CD4-positive, alpha-beta T cell (primary cell): Measurements from ENCODE around the gene TDRD1. TPM values are rescaled to one million over a fixed set of nuclear protein-coding genes. Genes with fewer than 3 reads are reported as not detected.

ENCODE experiments used
- ATAC-seq: fragments of 200-7000 bp; cut with Tn5 transposase; one replicate; pipeline ENCODE4 v1.10.0; 2022; ENCODE audit warnings: mild to moderate bottlenecking; ENCODE audit not compliant: poor library complexity
- CTCF ChIA-PET: fragments of 350-600 bp; sonication (Branson Sonifier 250); formaldehyde crosslinking; loops from one replicate; lab custom pipeline; 2021; ENCODE audit warnings: antibody characterized with exemption, inconsistent platforms; lab: Charles Lee
- POLR2A ChIA-PET: fragments of 350-600 bp; sonication (Branson Sonifier 250); formaldehyde crosslinking; loops from one replicate; lab custom pipeline; 2021; ENCODE audit warnings: antibody characterized with exemption, inconsistent platforms; lab: Charles Lee
- DNase-seq, 14 experiments: peaks; one replicate each; pipeline ENCODE4 v3.0.0-alpha.2; 2013 to 2020; ENCODE audit warnings: mixed read lengths in 2 of 14
- H3K27ac ChIP-seq, 2 donors: one replicate each; pipeline versions ENCODE4 v1.5.1 to v1.7.0; 2013; ENCODE audit warnings: low read length in 2 of 2, low read depth in 1 of 2, mild to moderate bottlenecking in 1 of 2
- H3K27me3 ChIP-seq, 2 experiments: 1 replicate in 1 of 2; 2 replicates in 1 of 2; pipeline versions ENCODE4 v1.6.1 to v1.7.0; 2013; ENCODE audit warnings: low read length in 2 of 2, control low read depth in 1 of 2, mild to moderate bottlenecking in 1 of 2, moderate library complexity in 1 of 2; ENCODE audit not compliant: insufficient read depth in 2 of 2, control insufficient read depth in 1 of 2
- H3K36me3 ChIP-seq: one replicate; pipeline ENCODE4 v1.6.1; 2013; ENCODE audit warnings: low read length, control low read depth; ENCODE audit not compliant: insufficient read depth
- H3K4me1 ChIP-seq: one replicate; pipeline ENCODE4 v1.6.1; 2013; ENCODE audit warnings: low read length, control low read depth; ENCODE audit not compliant: insufficient read depth
- H3K4me3 ChIP-seq: one replicate; pipeline ENCODE4 v1.5.1; 2013; ENCODE audit warnings: mild to moderate bottlenecking, low read length, moderate library complexity
- H3K9me3 ChIP-seq, 2 experiments: 1 replicate in 1 of 2; 2 replicates in 1 of 2; pipeline versions ENCODE4 v1.6.1 to v1.7.0; 2013; ENCODE audit warnings: low read length in 2 of 2, mild to moderate bottlenecking in 2 of 2, control low read depth in 1 of 2, moderate library complexity in 1 of 2; ENCODE audit not compliant: control insufficient read depth in 1 of 2, insufficient read depth in 1 of 2
- H3K27ac Mint-ChIP-seq: one replicate; pipeline ENCODE4 v1.8.0; 2020; ENCODE audit warnings: mixed read lengths
- H3K27me3 Mint-ChIP-seq: one replicate; pipeline ENCODE4 v1.8.0; 2021; ENCODE audit warnings: mixed read lengths
- H3K36me3 Mint-ChIP-seq: one replicate; pipeline ENCODE4 v1.8.0; 2021; ENCODE audit warnings: low read depth, mixed read lengths
- H3K4me1 Mint-ChIP-seq: one replicate; pipeline ENCODE4 v1.8.0; 2021; ENCODE audit warnings: low read depth, mixed read lengths
- H3K4me3 Mint-ChIP-seq: one replicate; pipeline ENCODE4 v1.8.0; 2020; ENCODE audit warnings: mild to moderate bottlenecking, mixed read lengths
- H3K9me3 Mint-ChIP-seq: one replicate; pipeline ENCODE4 v1.8.0; 2020; ENCODE audit warnings: mixed read lengths
- CTCF ChIP-seq: fragments of 200-600 bp; IDR thresholded peaks from one replicate; pipeline ENCODE4 v1.8.0; 2022; ENCODE audit warnings: antibody characterized with exemption, mild to moderate bottlenecking
- intact Hi-C, 2 experiments: fragments of 100-400 bp; cut with DNase I in 1 of 2; cut with micrococcal nuclease in 1 of 2; formaldehyde crosslinking; loops; one replicate each; pipeline versions ENCODE4 v1.15.1 to v1.9.0; 2023 to 2025; cut with DNase I, micrococcal nuclease
- total RNA-seq, 174 experiments: library from RNA in 2 of 174; stranded (reverse) in 2 of 174; gene quantifications; one replicate each; pipeline ENCODE4 v1.2.3 and lab custom pipeline; 2021 to 2026

The TDRD1 gene
- total RNA-seq, 2 experiments from 2014 or later: not detected

- peaks cover 7% of the 10 kb centered on the region for H3K9me3 Mint-ChIP-seq
- H3K36me3 Mint-ChIP-seq: peaks cover 54% of the 10 kb centered on the region
- Histone ChIP-seq H3K4me1 (peaks cover 5% of the 10 kb centered on the region), H3K9me3 (peaks cover 0 to 4% of the 10 kb centered on the region in 2 experiments), H3K36me3 (peaks cover 5% of the 10 kb centered on the region), H3K27me3 (no peaks in the 10 kb centered on the region), H3K4me3 (peak overlapping the region; percentile 79), H3K27ac (no peak overlapping the region)
- ATAC-seq (no peak), DNase-seq (peak in 1 of 14 experiments; percentile 13)
- POLR2A ChIA-PET: interaction anchor here (0.5 kb wide), 1 partner anchor 25 kb away, joined by 3 read pairs; no protein-coding TSS in a partner anchor
- no peaks in the 10 kb centered on the region for H3K27me3 Mint-ChIP-seq
- no peak for TF ChIP-seq CTCF
- intact Hi-C loops: loop anchor here (5.0 to 10.0 kb wide), 6 partner anchors 315 to 1987 kb away; partner anchors contain the start of genes TRUB1 (in 2 of the 2), FHIP2A (in 1 of the 2) and GPAM (in 1 of the 2)
- CTCF ChIA-PET: no interaction called here
- H3K4me1 Mint-ChIP-seq: peaks cover 70% of the 10 kb centered on the region
- peak overlapping the region; percentile 90 for H3K27ac Mint-ChIP-seq
- H3K4me3 Mint-ChIP-seq: peak overlapping the region; percentile 93
Measured at GRCh38 chr10:114172216-114172615, 6.9 kb upstream of the TDRD1 start.

- H3K9me3 Mint-ChIP-seq: peaks cover 7% of the 10 kb centered on the region
- no peaks in the 10 kb centered on the region for H3K27me3 Mint-ChIP-seq
- intact Hi-C loops: loop anchor here (5.0 to 10.0 kb wide), 6 partner anchors 316 to 1988 kb away; partner anchors contain the start of genes TRUB1 (in 2 of the 2), FHIP2A (in 1 of the 2) and GPAM (in 1 of the 2)
- Histone ChIP-seq H3K9me3 (peaks cover 0 to 4% of the 10 kb centered on the region in 2 experiments), H3K27me3 (no peaks in the 10 kb centered on the region), H3K27ac (peak overlapping the region; percentile 78 to 84), H3K4me3 (peak overlapping the region; percentile 79), H3K36me3 (peaks cover 3% of the 10 kb centered on the region), H3K4me1 (peaks cover 5% of the 10 kb centered on the region)
- peaks cover 51% of the 10 kb centered on the region for H3K36me3 Mint-ChIP-seq
- CTCF ChIA-PET: no interaction called here
- peak overlapping the region; percentile 93 for H3K4me3 Mint-ChIP-seq
- ATAC-seq (no peak), DNase-seq (peak in 4 of 14 experiments; percentile 11 to 31 (median 17))
- H3K4me1 Mint-ChIP-seq: peaks cover 69% of the 10 kb centered on the region
- POLR2A ChIA-PET: interaction anchor here (0.9 to 1.9 kb wide), 6 partner anchors 14 to 1988 kb away, joined by 3 to 13 read pairs (median 4); no protein-coding TSS in a partner anchor
- H3K27ac Mint-ChIP-seq: peak overlapping the region; percentile 90
- TF ChIP-seq CTCF: no peak
Measured at GRCh38 chr10:114172776-114173602, 6.2 kb upstream of the TDRD1 start.

GRCh38 chr10:114173603-114173920 is 5.6 kb upstream of the TDRD1 start:
- Mint-ChIP-seq H3K4me1 (peaks cover 64% of the 10 kb centered on the region), H3K36me3 (peaks cover 47% of the 10 kb centered on the region), H3K9me3 (peaks cover 4% of the 10 kb centered on the region), H3K27me3 (no peaks in the 10 kb centered on the region), H3K4me3 (peak overlapping the region; percentile 93), H3K27ac (peak overlapping the region; percentile 90)
- ChIA-PET POLR2A (interaction anchor here (0.7 to 1.9 kb wide), 18 partner anchors 8 to 1989 kb away, joined by 3 to 13 read pairs (median 4); partner anchors contain the start of genes FHIP2A and TRUB1), CTCF (interaction anchor here (0.9 to 1.3 kb wide), 4 partner anchors 130 to 648 kb away, joined by 3 to 5 read pairs (median 4); partner anchors contain the start of genes CASP7 and FHIP2A)
- H3K27me3 ChIP-seq: no peaks in the 10 kb centered on the region
- H3K9me3 ChIP-seq: peaks cover 0 to 4% of the 10 kb centered on the region in 2 experiments
- ATAC-seq (no peak), DNase-seq (no peak)
- intact Hi-C loops: loop anchor here (5.0 to 10.0 kb wide), 6 partner anchors 316 to 1989 kb away; partner anchors contain the start of genes TRUB1 (in 2 of the 2), FHIP2A (in 1 of the 2) and GPAM (in 1 of the 2)
- peaks cover 5% of the 10 kb centered on the region for H3K4me1 ChIP-seq
- peak overlapping the region; percentile 78 to 84 for H3K27ac ChIP-seq
- H3K4me3 ChIP-seq: peak overlapping the region; percentile 79
- TF ChIP-seq CTCF: no peak
- peaks cover 3% of the 10 kb centered on the region for H3K36me3 ChIP-seq
